Pancreas (tissue), 10 donors: ENCODE results near the gene SOWAHA. TPM values are rescaled to one million over a fixed set of nuclear protein-coding genes. Genes with fewer than 3 reads are reported as not detected.

Experiments used
- ATAC-seq, 4 donors: fragments of 200-7000 bp; cut with Tn5 transposase; one replicate each; pipeline versions ENCODE4 v1.8.0 to v1.9.1; 2020; ENCODE audit warnings: mild to moderate bottlenecking in 4 of 4, moderate library complexity in 4 of 4
- DNase-seq, 6 donors: peaks; one replicate each; pipeline ENCODE4 v3.0.0-alpha.2; 2020
- FAIRE-seq: peaks from 2 replicates; lab custom pipeline; 2012; peaks lifted over from hg19 to GRCh38; lab: Jason Lieb, UNC
- H3K27ac ChIP-seq, 4 donors: fragments of 200-600 bp; sonication (generic); 1 replicate in 3 of 4; 2 replicates in 1 of 4; pipeline versions ENCODE4 v1.5.0 to v1.8.0; 2020
- H3K27me3 ChIP-seq, 4 donors: fragments of 200-600 bp; one replicate each; pipeline ENCODE4 v1.8.0; 2021
- H3K36me3 ChIP-seq, 3 donors: fragments of 200-600 bp; sonication (generic) in 1 of 3; one replicate each; pipeline versions ENCODE4 v1.5.0 to v1.8.0; 2020 to 2021
- H3K4me1 ChIP-seq, 3 donors: fragments of 200-600 bp; one replicate each; pipeline ENCODE4 v1.8.0; 2021
- H3K4me3 ChIP-seq, 4 donors: fragments of 200-600 bp; sonication (generic) in 2 of 4; one replicate each; pipeline versions ENCODE4 v1.5.0 to v1.8.0; 2020 to 2021
- H3K9me3 ChIP-seq, 4 donors: fragments of 200-600 bp; one replicate each; pipeline ENCODE4 v1.8.0; 2021
- CTCF ChIP-seq, 4 donors: fragments of 200-600 bp; sonication (generic) in 3 of 4; IDR thresholded peaks; one replicate each; pipeline versions ENCODE4 v1.5.0 to v1.8.0; 2021; ENCODE audit warnings: antibody characterized with exemption in 4 of 4
- WGBS, 2 donors: extraction: QIAGEN DNeasy Blood & Tissue Kit; methylation state at CpG; one replicate each; pipeline ENCODE4 v1.1.7; 2013; 5-methylcytosine and 5-hydroxymethylcytosine counted together
- intact Hi-C, 3 donors: fragments of 100-400 bp; cut with DNase I; formaldehyde crosslinking; loops; one replicate each; pipeline versions ENCODE4 v1.11.1 to v1.14.2; 2022
- polyA plus RNA-seq, 2 donors: library from polyadenylated mRNA; stranded (reverse); fragments of 200-250 nt; gene quantifications; one replicate each; pipeline ENCODE4 v1.2.3, GENCODE V29; 2013
- total RNA-seq, 6 donors: library from RNA; stranded (reverse); fragmentation: NEBNext Ultra II Directional in 4 of 6; extraction: Animal tissue kit (Norgen Biotek cat#: 25700) in 4 of 6; gene quantifications; one replicate each; pipeline versions ENCODE4 v1.2.1 to v1.2.4, GENCODE V29; 2021 to 2023
- donor health status: healthy with polysubstance abuse.
- donor health status: DM: no; HTN: no; CAD: no; lungs with moderate emphysema.
- donor health status: DM: no; HTN: no; CAD: no.
- donor health status: control.
- donor health status: control.
- donor health status: Bipolar disorder and iron deficiency.
- donor health status: DM: yes; HTN: yes; CAD: no.
- donor health status: DM: no; HTN: no; CAD: no.
- donor health status: DM: no; HTN: no; CAD: no.
- donor health status: DM: yes; HTN: yes; CAD: no.

The SOWAHA gene
- total and polyA plus RNA-seq, 8 donors = 1.4 to 5.0 (median 1.9) TPM

GRCh38 chr5:132839426-132840301, 26.6 kb downstream of the SOWAHA start:
- DNase-seq (no peak), FAIRE-seq (no peak), ATAC-seq (peak in 3 of 4 donors; percentile 28 to 43 (median 39))
- intact Hi-C loops = no loop called here
- no peak for TF ChIP-seq CTCF (IDR thresholded peaks at IDR 0.05)
- Histone ChIP-seq H3K27ac (peak overlapping the region in 2 of 4 donors; percentile 30 to 35), H3K36me3 (no peaks in the 10 kb centered on the region), H3K4me3 (no peak overlapping the region), H3K27me3 (no peaks in the 10 kb centered on the region), H3K4me1 (no peaks in the 10 kb centered on the region), H3K9me3 (no peaks in the 10 kb centered on the region)
- WGBS, 2 donors = 86 to 88% methylated on average over 8 of the region's 8 CpGs

- FAIRE-seq (no peak), ATAC-seq (no peak), DNase-seq (no peak)
- H3K9me3 ChIP-seq = no peaks in the 10 kb centered on the region
- WGBS, 2 donors = 81 to 82% methylated on average over 3 of the region's 3 CpGs
- H3K4me3 ChIP-seq = no peak overlapping the region
- H3K27ac ChIP-seq = peak overlapping the region in 2 of 4 donors; percentile 30 to 35
- intact Hi-C loops = no loop called here
- no peaks in the 10 kb centered on the region for H3K4me1 ChIP-seq
- H3K27me3 ChIP-seq = no peaks in the 10 kb centered on the region
- no peaks in the 10 kb centered on the region for H3K36me3 ChIP-seq
- no peak for TF ChIP-seq CTCF (IDR thresholded peaks at IDR 0.05)
Measured at GRCh38 chr5:132840313-132840712, 27.2 kb downstream of the SOWAHA start.

- Histone ChIP-seq H3K27ac (no peak overlapping the region), H3K9me3 (no peaks in the 10 kb centered on the region), H3K4me3 (no peak overlapping the region), H3K4me1 (no peaks in the 10 kb centered on the region), H3K36me3 (no peaks in the 10 kb centered on the region), H3K27me3 (no peaks in the 10 kb centered on the region)
- intact Hi-C loops = no loop called here
- 17 to 46% methylated on average over 1 of the region's 1 CpG for WGBS, 2 donors
- no peak for TF ChIP-seq CTCF (IDR thresholded peaks at IDR 0.05)
- ATAC-seq (no peak), FAIRE-seq (no peak), DNase-seq (no peak)
Measured at GRCh38 chr5:132840896-132841295, 27.8 kb downstream of the SOWAHA start.

- intact Hi-C loops = no loop called here
- Histone ChIP-seq H3K27me3 (no peaks in the 10 kb centered on the region), H3K4me1 (no peaks in the 10 kb centered on the region), H3K4me3 (no peak overlapping the region), H3K27ac (no peak overlapping the region), H3K36me3 (no peaks in the 10 kb centered on the region), H3K9me3 (no peaks in the 10 kb centered on the region)
- FAIRE-seq (no peak), ATAC-seq (no peak), DNase-seq (no peak)
- TF ChIP-seq CTCF (IDR thresholded peaks at IDR 0.05) = no peak
- WGBS, 2 donors = 94 to 95% methylated on average over 4 of the region's 4 CpGs
Measured at GRCh38 chr5:132841305-132841704, 28.2 kb downstream of the SOWAHA start.

- 84 to 93% methylated on average over 8 of the region's 8 CpGs for WGBS, 2 donors
- no peak for ATAC-seq
Measured at GRCh38 chr5:132848270-132848669, 35.2 kb downstream of the SOWAHA start.

More at GRCh38 chr5:132848270-132848669, 35.2 kb downstream of the SOWAHA start:
- Histone ChIP-seq H3K36me3 (no peaks in the 10 kb centered on the region), H3K4me1 (peaks cover 0 to 13% (median 6%) of the 10 kb centered on the region in 3 donors), H3K27me3 (no peaks in the 10 kb centered on the region), H3K9me3 (no peaks in the 10 kb centered on the region), H3K4me3 (no peak overlapping the region), H3K27ac (no peak overlapping the region)
- intact Hi-C loops = no loop called here
- TF ChIP-seq CTCF (IDR thresholded peaks at IDR 0.05) = no peak
- no peak for DNase-seq
- FAIRE-seq = no peak
